ENCODE data around the gene OSBP2. TPM values are rescaled to one million over a fixed set of nuclear protein-coding genes. Genes with fewer than 3 reads are reported as not detected.

The OSBP2 gene
- total RNA-seq, 1 donor, result 11.1 TPM

- no peak overlapping the region for H3K4me3 ChIP-seq (ENCODE audit: low read depth, low read length)
- no peak for DNase-seq (ENCODE audit: low read depth)
- no peak for TF ChIP-seq CTCF (IDR thresholded peaks at IDR 0.05; ENCODE audit: insufficient read depth, low read length)
Measured at GRCh38 chr22:30910358-30910757, 215.7 kb downstream of the OSBP2 start.

DNA sequence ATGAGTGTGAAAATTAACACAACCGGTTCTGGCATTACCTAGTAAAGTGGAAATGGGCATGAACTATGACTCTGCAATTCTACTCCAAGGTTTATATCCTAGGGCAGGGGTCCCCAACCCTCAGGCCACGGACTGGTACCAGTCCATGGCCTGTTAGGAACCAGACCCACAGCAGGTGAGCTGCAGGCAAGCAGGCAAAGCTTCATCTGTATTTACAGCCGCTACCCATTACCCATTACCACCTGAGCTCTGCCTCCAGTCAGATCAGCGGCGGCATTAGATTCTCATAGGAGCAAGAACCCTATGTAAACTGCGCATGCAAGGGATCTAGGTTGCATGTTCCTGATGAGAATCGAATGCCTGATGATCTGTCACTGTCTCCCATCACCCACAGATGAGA, 224.1 kb downstream of the OSBP2 start:
- no peak for TF ChIP-seq CTCF (IDR thresholded peaks at IDR 0.05; ENCODE audit: insufficient read depth, low read length)
- H3K4me3 ChIP-seq (ENCODE audit: low read depth, low read length), result no peak overlapping the region
- no peak for DNase-seq (ENCODE audit: low read depth)

DNA sequence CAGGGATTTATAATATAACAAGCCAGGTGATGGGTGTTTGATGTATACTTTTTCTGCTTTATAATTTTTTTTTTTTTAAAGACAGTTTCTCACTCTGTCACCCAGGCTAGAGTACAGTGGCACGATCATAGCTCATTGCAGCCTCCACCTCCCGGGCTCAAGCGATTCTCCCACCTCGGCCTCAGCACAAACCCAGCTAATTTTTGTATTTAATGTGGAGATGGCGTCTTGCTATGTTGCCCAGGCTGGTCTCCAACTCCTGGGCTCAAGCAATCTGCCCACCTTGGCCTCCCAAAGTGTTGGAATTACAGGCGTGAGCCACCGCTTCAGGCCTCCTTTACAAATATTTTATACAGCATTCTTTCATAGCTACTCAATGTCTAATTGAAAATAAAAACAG, 225.3 kb downstream of the OSBP2 start:
- no peak for TF ChIP-seq CTCF (IDR thresholded peaks at IDR 0.05; ENCODE audit: insufficient read depth, low read length)

DNA sequence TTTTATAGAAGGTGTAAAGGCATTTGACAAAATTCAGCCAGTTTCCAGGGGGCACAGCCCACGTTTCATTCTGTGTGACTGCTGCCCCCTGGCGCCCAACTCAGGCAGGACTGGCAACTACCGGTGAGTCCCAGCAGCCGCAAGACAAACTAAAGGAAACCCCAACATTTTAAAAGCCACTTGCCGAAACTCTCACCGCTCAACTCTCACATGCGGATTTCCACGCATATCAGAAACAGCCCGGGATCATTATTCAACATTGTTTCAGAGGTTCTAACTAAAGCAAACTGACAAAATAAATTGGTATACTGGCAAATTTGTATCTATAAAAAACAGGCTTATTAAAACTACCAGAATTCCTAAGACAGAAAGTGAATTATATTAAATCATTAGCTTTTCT, 225.7 kb downstream of the OSBP2 start:
- peak; percentile 91 for TF ChIP-seq CTCF (IDR thresholded peaks at IDR 0.05; ENCODE audit: insufficient read depth, low read length)
- peak; percentile 66 for DNase-seq (ENCODE audit: low read depth)

More for the DNA sequence above, 225.3 kb downstream of the OSBP2 start:
- no peak overlapping the region for H3K4me3 ChIP-seq (ENCODE audit: low read depth, low read length)
- no peak for DNase-seq (ENCODE audit: low read depth)

DNA sequence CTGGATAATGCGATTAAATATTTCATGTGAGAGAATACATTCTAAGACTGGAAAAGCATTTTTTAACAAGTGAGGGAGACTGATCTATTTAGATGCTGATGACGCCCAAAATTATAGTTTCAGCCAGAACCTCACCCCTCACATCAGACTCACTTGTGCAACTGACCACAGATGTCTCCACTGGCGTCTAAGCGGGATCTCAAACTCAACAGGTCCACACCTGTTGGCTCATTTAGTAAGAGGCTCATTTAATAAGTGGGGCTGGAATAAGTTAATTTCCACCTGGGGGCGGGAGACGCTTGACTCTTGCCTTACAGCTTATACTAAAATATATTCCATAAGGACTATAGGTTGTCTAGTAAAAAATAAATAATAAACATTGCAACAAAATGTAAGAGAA, 226.4 kb downstream of the OSBP2 start:
- no peak for TF ChIP-seq CTCF (IDR thresholded peaks at IDR 0.05; ENCODE audit: insufficient read depth, low read length)
- DNase-seq (ENCODE audit: low read depth), result peak; percentile 3
- H3K4me3 ChIP-seq (ENCODE audit: low read depth, low read length), result no peak overlapping the region

More for the DNA sequence above, 225.7 kb downstream of the OSBP2 start:
- H3K4me3 ChIP-seq (ENCODE audit: low read depth, low read length), result no peak overlapping the region

DNA sequence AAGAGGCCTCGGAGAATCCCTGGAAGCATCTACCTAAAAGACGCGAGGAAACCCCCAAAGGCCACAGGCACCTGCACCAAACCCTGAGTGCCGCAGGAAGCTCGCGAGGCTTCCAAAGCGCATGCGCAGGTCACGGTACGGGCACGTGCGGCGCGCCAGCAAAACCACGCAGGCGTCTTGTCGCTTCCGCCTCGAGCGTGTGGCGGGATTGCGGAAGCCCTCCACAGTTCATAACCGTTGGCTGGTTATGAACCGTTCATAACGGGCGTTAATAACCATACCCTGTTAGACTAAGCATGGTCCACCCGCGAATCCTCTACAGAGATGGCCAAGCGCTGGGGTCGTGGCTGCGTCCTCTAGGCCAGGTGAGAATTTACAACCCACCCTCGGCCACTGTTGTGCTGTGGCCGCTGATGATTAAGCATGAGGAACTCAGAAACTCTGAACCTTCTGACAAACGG, 227.5 kb downstream of the OSBP2 start:
- peak overlapping the region; percentile 40 for H3K4me3 ChIP-seq (ENCODE audit: low read depth, low read length)
- TF ChIP-seq CTCF (IDR thresholded peaks at IDR 0.05; ENCODE audit: insufficient read depth, low read length), result no peak
- DNase-seq (ENCODE audit: low read depth), result peak; percentile 35
